Neuron (in vitro differentiated cells): Measurements from ENCODE around the gene QPRT.
"Not testable (repeated sequence)": the region's sequence is repeated elsewhere in the genome, so short reads cannot be mapped to it uniquely, and the experiment has no call there.

Source experiments
- H2AFZ ChIP-seq: one replicate; pipeline ENCODE4 v1.6.1; 2013; ENCODE audit warnings: low read depth, mild to moderate bottlenecking, inconsistent platforms, low read length, moderate library complexity
- H3K27me3 ChIP-seq: one replicate; pipeline ENCODE4 v1.6.1; 2013; ENCODE audit warnings: low read length; ENCODE audit not compliant: insufficient read depth
- H3K36me3 ChIP-seq: one replicate; pipeline ENCODE4 v1.6.1; 2013; ENCODE audit warnings: low read length; ENCODE audit not compliant: insufficient read depth
- H3K4me1 ChIP-seq: one replicate; pipeline ENCODE4 v1.6.1; 2013; ENCODE audit warnings: low read length; ENCODE audit not compliant: insufficient read depth
- H3K4me3 ChIP-seq: 2 replicates; pipeline ENCODE4 v1.5.1; 2013; ENCODE audit warnings: mild to moderate bottlenecking, low read length, moderate library complexity
- H3K9me3 ChIP-seq: one replicate; pipeline ENCODE4 v1.6.1; 2013; ENCODE audit warnings: low read length

Gene QPRT

DNA sequence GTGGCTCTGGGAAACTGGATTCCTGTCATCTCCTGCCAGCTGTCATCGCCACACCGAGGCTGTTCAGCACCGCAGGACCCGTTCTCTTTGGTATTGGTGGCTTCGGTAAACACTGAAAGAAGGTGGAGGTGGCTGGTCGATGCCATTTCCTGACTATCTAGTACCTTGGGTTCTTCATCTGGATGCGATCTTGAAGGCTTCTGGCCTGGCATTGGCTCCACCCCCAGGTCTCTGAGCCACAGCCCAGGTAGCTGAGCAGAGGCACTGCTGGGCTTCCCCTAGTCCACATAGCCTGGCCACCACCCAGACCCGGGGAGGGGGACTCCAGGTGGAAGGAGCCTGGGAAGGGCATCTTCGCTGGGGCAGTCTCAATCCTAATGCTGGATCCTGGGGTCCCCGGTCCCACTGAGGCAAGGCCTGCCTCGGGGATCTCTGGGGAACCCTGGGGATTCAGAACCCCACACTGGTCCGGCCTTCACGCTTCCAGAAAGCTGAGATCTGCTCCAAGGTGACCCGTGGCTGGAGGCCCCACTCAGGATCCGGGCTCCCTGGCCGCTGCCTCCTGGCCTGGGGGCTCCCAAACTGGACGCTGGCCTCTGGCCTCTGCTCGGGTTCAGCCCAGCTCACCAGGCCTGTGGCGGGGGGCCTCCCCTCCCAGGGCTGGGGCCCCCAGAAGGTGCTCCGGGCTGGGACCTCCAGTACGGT is 65.0 kb downstream of the QPRT start:
- no peak overlapping the region for H2AFZ ChIP-seq
- H3K27me3 ChIP-seq = peaks cover 5% of the 10 kb centered on the region
- no peak overlapping the region for H3K4me3 ChIP-seq
- H3K36me3 ChIP-seq = no peaks in the 10 kb centered on the region
- H3K4me1 ChIP-seq = no peaks in the 10 kb centered on the region
- H3K9me3 ChIP-seq = peaks cover 3% of the 10 kb centered on the region

GRCh38 chr16:29744541-29745101 is 65.6 kb downstream of the QPRT start:
- Histone ChIP-seq H3K4me1 (no peaks in the 10 kb centered on the region), H3K4me3 (no peak overlapping the region), H3K36me3 (no peaks in the 10 kb centered on the region), H3K27me3 (peaks cover 5% of the 10 kb centered on the region), H2AFZ (no peak overlapping the region), H3K9me3 (peaks cover 3% of the 10 kb centered on the region)

DNA sequence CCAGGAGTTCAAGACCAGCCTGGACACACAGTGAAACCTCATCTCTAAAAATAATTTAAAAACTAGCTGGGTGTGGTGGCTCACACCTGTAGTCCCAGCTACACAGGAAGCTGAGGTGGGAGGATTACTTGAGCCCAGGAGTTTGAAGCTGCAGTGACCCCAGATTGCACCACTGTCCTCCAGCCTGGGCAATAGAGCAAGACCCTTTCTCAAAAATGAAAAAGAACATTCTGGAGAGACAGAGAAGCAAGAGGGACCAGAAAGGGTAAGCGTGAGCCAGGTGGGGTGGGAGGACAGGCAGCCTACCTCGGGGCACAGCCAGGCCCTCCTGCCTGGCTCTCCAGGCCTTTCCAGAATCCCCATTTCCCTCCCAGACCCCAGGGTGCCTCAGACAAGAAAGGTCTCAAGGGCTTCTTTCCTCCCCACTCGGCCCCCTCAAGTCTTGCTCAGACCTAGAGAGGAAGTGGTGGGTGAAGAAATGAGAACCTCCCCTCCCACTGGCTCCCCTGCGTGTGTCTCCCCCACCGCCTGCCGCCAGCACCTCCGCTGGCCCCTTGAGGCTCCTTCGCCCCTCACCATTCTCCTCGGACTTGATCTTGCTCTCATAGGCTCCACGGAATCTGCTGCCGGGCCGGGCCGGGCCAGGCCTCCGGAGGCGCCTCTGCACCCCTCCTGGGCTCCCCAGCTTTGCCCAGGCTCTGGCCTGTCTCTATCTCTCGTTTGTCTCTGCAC is 66.3 kb downstream of the QPRT start:
- Histone ChIP-seq H3K36me3 (no peaks in the 10 kb centered on the region), H2AFZ (no peak overlapping the region), H3K4me3 (no peak overlapping the region), H3K9me3 (peaks cover 3% of the 10 kb centered on the region), H3K27me3 (peaks cover 5% of the 10 kb centered on the region), H3K4me1 (no peaks in the 10 kb centered on the region)

DNA sequence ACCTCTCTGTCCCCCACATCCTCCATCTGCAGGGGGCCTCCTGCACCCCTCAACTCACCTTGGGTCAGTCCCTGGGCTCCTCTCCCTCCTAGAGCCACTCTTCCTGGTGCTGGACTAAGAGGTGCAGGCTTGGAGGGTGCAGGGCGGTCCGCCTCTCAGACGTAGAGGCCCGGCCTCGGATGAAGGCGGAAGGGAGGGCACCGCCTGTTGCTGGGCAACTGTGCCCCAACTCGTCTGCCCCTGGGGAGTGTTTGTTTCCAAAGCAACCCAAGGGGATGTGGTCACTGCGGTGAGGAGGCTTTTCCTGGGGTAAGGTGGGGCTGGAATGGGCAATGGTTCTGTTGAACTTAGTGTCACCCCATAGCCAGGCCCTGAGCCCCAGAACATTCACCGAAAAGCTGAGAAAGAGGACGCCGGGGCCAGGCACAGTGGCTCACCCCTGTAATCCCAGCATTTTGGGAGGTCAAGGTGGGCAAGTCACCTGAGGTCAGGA is 66.9 kb downstream of the QPRT start, which contains the start of gene C16orf54:
Gene C16orf54 (minus strand): TSS at position 138 of the 493 bp plus-strand sequence. CDS start 1,039 bp downstream, outside the sequence.
- Histone ChIP-seq H3K36me3 (no peaks in the 10 kb centered on the region), H3K27me3 (peaks cover 5% of the 10 kb centered on the region), H3K9me3 (peaks cover 3% of the 10 kb centered on the region), H3K4me1 (no peaks in the 10 kb centered on the region), H2AFZ (no peak within 1 kb of the TSS), H3K4me3 (no peak within 1 kb of the TSS)

DNA sequence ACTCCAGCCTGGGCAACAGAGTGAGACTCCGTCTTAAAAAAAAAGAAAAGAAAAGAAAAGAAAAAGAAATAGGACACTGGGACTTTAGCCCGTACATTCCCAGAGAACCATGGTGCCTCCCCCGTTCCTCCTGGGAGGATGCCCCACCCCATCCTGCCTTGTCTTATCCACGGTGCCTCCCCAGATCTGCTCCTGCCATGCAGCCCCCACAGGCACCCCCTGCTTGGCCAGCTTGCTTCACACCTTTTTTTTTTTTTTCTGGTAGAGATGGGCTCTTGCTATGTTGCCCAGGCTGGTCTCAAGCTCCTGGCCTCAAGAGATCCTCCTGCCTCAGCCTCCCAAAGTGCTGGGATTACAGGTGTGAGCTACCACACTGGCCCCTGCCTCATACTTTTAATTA is 67.5 kb downstream of the QPRT start:
- not testable (repeated sequence) for H3K36me3 ChIP-seq, H2AFZ ChIP-seq, H3K9me3 ChIP-seq, H3K4me1 ChIP-seq, H3K27me3 ChIP-seq, H3K4me3 ChIP-seq
